ENCODE data around the gene RPS19.

Gene RPS19

GRCh38 chr19:41876847-41877832, 17.1 kb downstream of the RPS19 start, which contains the start of gene CD79A:
TSS of gene CD79A (plus strand) at chr19:41877279. CDS start at chr19:41877305, 26 bp downstream.
- peak; percentile 86 for TF ChIP-seq POLR2A (IDR thresholded peaks at IDR 0.05; ENCODE audit: low read depth, low read length)
- TF ChIP-seq SPI1 (IDR thresholded peaks at IDR 0.05; ENCODE audit: low read depth, low read length) = peak; percentile 30; the same call in 1 of the 2 replicates
- TF ChIP-seq TAF1 (IDR thresholded peaks at IDR 0.05; ENCODE audit: low read depth, low read length) = peak; percentile 54
- peak; percentile 71; the same call in 1 of the 2 replicates for TF ChIP-seq POU2F2 (IDR thresholded peaks at IDR 0.05; ENCODE audit: low read depth, low read length)
- TF ChIP-seq POLR2AphosphoS5 (IDR thresholded peaks at IDR 0.05; ENCODE audit: low read depth, low read length) = peak; percentile 69
- TF ChIP-seq PAX5 (IDR thresholded peaks at IDR 0.05; ENCODE audit: insufficient read depth, low read length, severe bottlenecking) = peak; percentile 80
- DNase-seq (ENCODE audit: insufficient read length, low spot score) = no peak
- FAIRE-seq = peak; percentile 98

DNA sequence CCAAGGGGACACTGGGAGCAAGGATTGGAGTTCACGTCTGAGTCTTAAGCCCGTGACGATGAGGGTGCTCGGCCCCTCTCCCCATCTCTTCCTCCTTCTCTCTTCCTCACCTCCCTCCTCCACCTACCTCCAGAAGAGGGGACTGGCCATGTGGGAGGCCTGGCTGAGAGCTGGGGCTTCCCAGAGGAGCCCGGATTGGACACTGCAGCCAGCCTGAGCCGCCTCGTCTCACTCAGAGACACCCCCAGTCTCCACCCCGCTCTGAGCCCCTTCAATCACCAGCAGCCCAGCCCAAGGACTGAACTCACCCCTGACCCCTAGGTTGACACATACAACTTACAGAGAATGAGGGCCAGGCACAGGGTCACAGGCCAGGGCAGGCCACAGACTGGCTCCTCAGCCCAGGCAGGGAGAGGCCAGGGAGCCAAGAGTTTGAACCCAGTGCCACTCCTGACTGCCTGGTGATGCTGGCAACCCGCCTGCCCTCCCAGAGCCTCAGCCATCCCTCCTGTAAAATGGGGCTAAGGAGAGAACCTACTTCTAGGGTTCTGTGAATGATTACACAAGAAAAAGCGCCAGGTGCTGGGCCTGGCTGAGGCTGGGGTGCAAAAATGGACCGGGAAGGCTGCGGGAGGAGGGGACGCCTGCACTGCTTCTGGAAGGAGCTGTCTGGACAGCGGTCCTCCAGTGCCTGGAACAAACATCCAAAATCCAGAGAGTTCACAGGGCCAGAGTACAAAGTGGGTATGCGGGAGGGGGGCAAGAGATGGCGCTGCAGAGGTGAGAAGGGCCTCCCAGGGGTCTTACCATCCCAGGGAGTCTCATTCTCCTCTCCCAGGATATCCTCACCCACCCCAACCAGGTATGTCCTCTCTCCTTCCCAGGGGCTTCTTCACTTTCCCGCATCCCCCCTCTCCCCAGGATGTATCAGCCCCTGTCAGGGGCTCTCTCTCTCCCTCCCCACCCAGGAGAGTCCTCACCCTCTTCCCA, 18.2 kb downstream of the RPS19 start:
- DNase-seq (ENCODE audit: insufficient read length, low spot score) (no peak), FAIRE-seq (no peak)
- TF ChIP-seq POLR2AphosphoS5 (IDR thresholded peaks at IDR 0.05; ENCODE audit: low read depth, low read length) (peak; percentile 91), TAF1 (IDR thresholded peaks at IDR 0.05; ENCODE audit: low read depth, low read length) (peak; percentile 40; the same call in 1 of the 2 replicates), POLR2A (IDR thresholded peaks at IDR 0.05; ENCODE audit: low read depth, low read length) (peak; percentile 86), PAX5 (IDR thresholded peaks at IDR 0.05; ENCODE audit: insufficient read depth, low read length, severe bottlenecking) (no peak)

DNA sequence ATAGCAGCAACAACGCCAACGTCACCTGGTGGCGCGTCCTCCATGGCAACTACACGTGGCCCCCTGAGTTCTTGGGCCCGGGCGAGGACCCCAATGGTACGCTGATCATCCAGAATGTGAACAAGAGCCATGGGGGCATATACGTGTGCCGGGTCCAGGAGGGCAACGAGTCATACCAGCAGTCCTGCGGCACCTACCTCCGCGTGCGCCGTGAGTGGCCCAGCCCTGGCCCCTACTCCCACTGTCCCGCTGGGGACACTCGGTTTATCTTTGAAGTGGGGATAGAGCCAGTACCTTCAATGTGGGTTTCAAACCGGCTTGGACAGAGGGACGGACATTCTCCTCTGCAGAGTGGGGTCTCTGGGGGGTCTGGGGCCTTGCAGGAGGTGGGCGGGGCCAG, 19.0 kb downstream of the RPS19 start:
- TF ChIP-seq TAF1 (IDR thresholded peaks at IDR 0.05; ENCODE audit: low read depth, low read length) (no peak), POLR2A (IDR thresholded peaks at IDR 0.05; ENCODE audit: low read depth, low read length) (no peak), POLR2AphosphoS5 (IDR thresholded peaks at IDR 0.05; ENCODE audit: low read depth, low read length) (no peak), SPI1 (IDR thresholded peaks at IDR 0.05; ENCODE audit: low read depth, low read length) (no peak), PAX5 (IDR thresholded peaks at IDR 0.05; ENCODE audit: insufficient read depth, low read length, severe bottlenecking) (no peak), POU2F2 (IDR thresholded peaks at IDR 0.05; ENCODE audit: low read depth, low read length) (no peak)
- DNase-seq (ENCODE audit: insufficient read length, low spot score) (no peak), FAIRE-seq (no peak)

- no peak for TF ChIP-seq TAF1 (IDR thresholded peaks at IDR 0.05; ENCODE audit: low read depth, low read length)
- no peak for TF ChIP-seq SPI1 (IDR thresholded peaks at IDR 0.05; ENCODE audit: low read depth, low read length)
- TF ChIP-seq PAX5 (IDR thresholded peaks at IDR 0.05; ENCODE audit: insufficient read depth, low read length, severe bottlenecking) = no peak
- TF ChIP-seq POLR2AphosphoS5 (IDR thresholded peaks at IDR 0.05; ENCODE audit: low read depth, low read length) = no peak
- no peak for TF ChIP-seq POU2F2 (IDR thresholded peaks at IDR 0.05; ENCODE audit: low read depth, low read length)
- no peak for TF ChIP-seq POLR2A (IDR thresholded peaks at IDR 0.05; ENCODE audit: low read depth, low read length)
- DNase-seq (ENCODE audit: insufficient read length, low spot score) = no peak
- FAIRE-seq = no peak
Observed at GRCh38 chr19:41879670-41880328, 19.7 kb downstream of the RPS19 start.

GRCh38 chr19:41880329-41880708, 20.3 kb downstream of the RPS19 start:
- no peak for TF ChIP-seq SPI1 (IDR thresholded peaks at IDR 0.05; ENCODE audit: low read depth, low read length)
- no peak for TF ChIP-seq TAF1 (IDR thresholded peaks at IDR 0.05; ENCODE audit: low read depth, low read length)
- DNase-seq (ENCODE audit: insufficient read length, low spot score) (no peak), FAIRE-seq (no peak)

DNA sequence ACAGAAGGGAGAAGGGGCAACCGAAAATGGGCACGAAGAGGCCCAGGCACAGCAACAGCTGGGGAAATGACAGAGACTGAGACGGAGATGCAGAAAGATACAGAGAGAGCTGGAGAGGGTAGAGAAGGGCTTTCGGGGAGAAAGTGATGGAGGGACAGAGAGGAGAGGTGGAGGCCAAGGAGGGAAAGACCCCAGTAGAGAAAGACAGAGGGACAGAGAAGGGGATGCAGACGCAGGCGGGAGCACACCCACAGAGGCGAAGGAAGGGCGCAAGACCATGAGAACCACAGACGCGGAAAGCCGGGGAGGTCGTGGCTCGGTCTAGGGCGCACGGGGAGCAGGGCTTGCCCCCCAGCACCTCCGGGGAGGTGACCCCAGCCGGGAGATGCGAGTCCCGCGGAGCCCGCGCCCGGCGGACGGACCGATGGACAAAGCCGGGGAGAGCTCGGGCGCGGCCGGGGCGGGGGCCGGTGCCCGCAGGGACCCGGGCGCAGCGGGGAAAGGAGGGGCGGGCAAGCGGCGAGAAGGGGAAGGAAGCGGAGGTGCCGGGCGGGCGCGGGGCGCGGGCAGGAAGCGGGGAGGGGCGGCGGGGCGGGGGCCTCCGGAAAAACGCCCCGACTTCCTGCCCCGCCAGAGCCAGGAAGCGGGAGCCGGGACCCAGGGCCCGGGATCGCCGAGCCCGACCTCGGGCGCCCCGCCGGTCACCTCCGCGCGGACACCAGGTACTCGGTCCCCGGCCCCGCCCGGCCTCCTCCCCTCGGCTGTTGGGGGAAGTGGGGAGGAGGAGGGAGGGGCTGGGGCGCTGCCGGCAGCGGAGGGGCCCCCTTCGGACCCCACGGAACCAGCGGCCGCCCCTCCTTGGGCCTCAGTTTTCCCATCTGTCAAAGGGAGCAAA, 22.8 kb downstream of the RPS19 start, which contains the start of gene ARHGEF1:
TSS of gene ARHGEF1 (plus strand) at position 617 of the 895 bp plus-strand sequence. CDS start 4,899 bp downstream, outside the sequence.
- peak; percentile 26 for FAIRE-seq
- no peak for DNase-seq (ENCODE audit: insufficient read length, low spot score)
- TF ChIP-seq SPI1 (IDR thresholded peaks at IDR 0.05; ENCODE audit: low read depth, low read length) = peak; percentile 10; the same call in 1 of the 2 replicates
- no peak for TF ChIP-seq PAX5 (IDR thresholded peaks at IDR 0.05; ENCODE audit: insufficient read depth, low read length, severe bottlenecking)

DNA sequence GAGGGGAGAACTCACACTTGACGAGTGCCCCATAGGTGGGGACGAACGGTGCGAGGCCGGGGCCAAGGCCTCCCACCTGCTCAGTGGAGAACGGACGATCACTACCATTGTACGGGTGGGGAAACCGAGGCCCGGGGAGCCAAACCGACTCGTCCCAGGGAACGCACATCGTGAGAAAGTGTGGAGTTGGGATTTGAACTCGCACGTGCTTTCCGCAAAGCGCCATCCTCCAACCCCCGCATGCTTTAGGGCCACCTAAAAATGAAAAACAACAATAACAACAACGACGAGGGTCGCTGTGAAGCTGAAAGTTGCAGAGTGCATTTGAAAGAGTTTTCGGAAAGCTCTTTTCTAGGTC, 23.4 kb downstream of the RPS19 start:
- TF ChIP-seq POLR2A (IDR thresholded peaks at IDR 0.05; ENCODE audit: low read depth, low read length) (no peak; the same call in 1 of the 2 replicates), TAF1 (IDR thresholded peaks at IDR 0.05; ENCODE audit: low read depth, low read length) (no peak), POLR2AphosphoS5 (IDR thresholded peaks at IDR 0.05; ENCODE audit: low read depth, low read length) (no peak)
- DNase-seq (ENCODE audit: insufficient read length, low spot score) = no peak
- peak; percentile 57 for FAIRE-seq

Measured in GM12891 (cell line).